MM.1S (cell line): ENCODE measurements around the gene RALGPS2.

Experiments used
- DNase-seq: peaks from one replicate; pipeline ENCODE4 v3.0.0-alpha.2; 2015
- H2AFZ ChIP-seq: fragments of 300-600 bp; sonication (generic); 2 replicates; pipeline ENCODE4 v1.6.0; 2016; ENCODE audit warnings: antibody characterized with exemption, low read length
- H3F3A ChIP-seq: fragments of 300-600 bp; sonication (generic); 2 replicates; pipeline ENCODE4 v1.6.1; 2016; ENCODE audit warnings: mild to moderate bottlenecking, antibody characterized with exemption, low read length, moderate library complexity, mixed read lengths; ENCODE audit not compliant: insufficient read depth
- H3K27ac ChIP-seq: fragments of 300-600 bp; sonication (generic); 2 replicates; pipeline ENCODE4 v1.5.1; 2016; ENCODE audit warnings: mild to moderate bottlenecking, low read length
- H3K27me3 ChIP-seq: fragments of 300-600 bp; sonication (generic); replicated peaks from 2 replicates; pipeline ENCODE4 v1.6.0; 2016; ENCODE audit warnings: low read length; ENCODE audit not compliant: insufficient read depth
- H3K36me3 ChIP-seq: fragments of 300-600 bp; sonication (generic); replicated peaks from 2 replicates; pipeline ENCODE4 v1.6.1; 2016; ENCODE audit warnings: mild to moderate bottlenecking, low read length, mixed read lengths; ENCODE audit not compliant: insufficient read depth
- H3K4me1 ChIP-seq: fragments of 300-600 bp; sonication (generic); 2 replicates; pipeline ENCODE4 v1.6.1; 2016; ENCODE audit warnings: low read length, mixed read lengths
- H3K4me2 ChIP-seq: fragments of 300-600 bp; sonication (generic); 2 replicates; pipeline ENCODE4 v1.6.0; 2016; ENCODE audit warnings: low read depth, low read length
- H3K4me3 ChIP-seq: fragments of 300-600 bp; sonication (generic); 2 replicates; pipeline ENCODE4 v1.5.1; 2016; ENCODE audit warnings: low read length, mixed read lengths
- H3K79me2 ChIP-seq: fragments of 300-600 bp; sonication (generic); 2 replicates; pipeline ENCODE4 v1.6.1; 2016; ENCODE audit warnings: mixed run types, low read length, mixed read lengths
- H3K9ac ChIP-seq: fragments of 300-600 bp; sonication (generic); 2 replicates; pipeline ENCODE4 v1.6.1; 2016; ENCODE audit warnings: low read length, mixed read lengths
- H3K9me2 ChIP-seq: fragments of 300-600 bp; sonication (generic); replicated peaks from 2 replicates; pipeline ENCODE4 v1.6.1; 2016; ENCODE audit warnings: mild to moderate bottlenecking, low read length, mixed read lengths; ENCODE audit not compliant: insufficient read depth
- H3K9me3 ChIP-seq: fragments of 300-600 bp; sonication (generic); replicated peaks from 2 replicates; pipeline ENCODE4 v1.6.1; 2016; ENCODE audit warnings: mild to moderate bottlenecking, low read length, mixed read lengths; ENCODE audit not compliant: insufficient read depth
- H4K20me1 ChIP-seq: fragments of 300-600 bp; sonication (generic); 2 replicates; pipeline ENCODE4 v1.6.1; 2016; ENCODE audit warnings: mild to moderate bottlenecking, low read length, moderate library complexity, mixed read lengths; ENCODE audit not compliant: insufficient read depth
- EZH2 ChIP-seq: fragments of 300-600 bp; sonication (generic); optimal IDR thresholded peaks from 2 replicates; pipeline ENCODE3; 2017; ENCODE audit warnings: low read depth, mild to moderate bottlenecking, antibody characterized with exemption, low read length, mixed read lengths
- EZH2phosphoT487 ChIP-seq: fragments of 300-600 bp; sonication (generic); IDR thresholded peaks from 2 replicates; pipeline ENCODE4 v1.6.1; 2018; ENCODE audit warnings: antibody characterized with exemption, low read length
- TF ChIP-seq, protein P1 (sequence below): fragments of 300-600 bp; sonication (generic); IDR thresholded peaks from 2 replicates; pipeline ENCODE4 v1.5.1; 2016; ENCODE audit warnings: antibody characterized with exemption, low read length, mixed read lengths

Gene RALGPS2

DNA sequence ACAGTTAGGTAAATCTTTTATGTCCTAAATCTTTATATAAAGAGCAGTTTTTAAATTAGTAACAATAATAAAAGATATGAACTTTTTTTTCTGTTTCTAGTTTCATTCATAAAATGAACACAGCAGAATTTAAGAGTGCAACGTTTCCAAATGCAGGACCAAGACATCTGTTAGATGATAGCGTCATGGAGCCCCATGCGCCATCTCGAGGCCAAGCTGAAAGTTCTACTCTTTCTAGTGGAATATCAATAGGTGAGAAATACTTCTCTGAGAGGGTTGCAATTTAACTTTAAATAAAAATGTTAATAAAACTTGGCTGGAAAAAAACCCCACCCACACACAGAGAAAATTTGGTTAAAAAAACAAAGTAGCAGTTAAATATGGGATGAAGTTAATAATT is 160.8 kb downstream of the RALGPS2 start:
- no peaks in the 10 kb centered on the region for H3K36me3 ChIP-seq
- H3K4me3 ChIP-seq: no peak overlapping the region
- H3K79me2 ChIP-seq: no peaks in the 10 kb centered on the region
- H2AFZ ChIP-seq: no peak overlapping the region
- no peaks in the 10 kb centered on the region for H3K9me2 ChIP-seq
- no peaks in the 10 kb centered on the region for H3F3A ChIP-seq
- no peaks in the 10 kb centered on the region for H3K9me3 ChIP-seq
- no peak overlapping the region for H3K9ac ChIP-seq
- no peaks in the 10 kb centered on the region for H3K4me1 ChIP-seq
- no peak overlapping the region for H3K27ac ChIP-seq
- H3K4me2 ChIP-seq: no peak overlapping the region
- no peaks in the 10 kb centered on the region for H4K20me1 ChIP-seq
- TF ChIP-seq EZH2phosphoT487 (no peak), EZH2 (no peak)
- TF ChIP-seq, protein P1, sequence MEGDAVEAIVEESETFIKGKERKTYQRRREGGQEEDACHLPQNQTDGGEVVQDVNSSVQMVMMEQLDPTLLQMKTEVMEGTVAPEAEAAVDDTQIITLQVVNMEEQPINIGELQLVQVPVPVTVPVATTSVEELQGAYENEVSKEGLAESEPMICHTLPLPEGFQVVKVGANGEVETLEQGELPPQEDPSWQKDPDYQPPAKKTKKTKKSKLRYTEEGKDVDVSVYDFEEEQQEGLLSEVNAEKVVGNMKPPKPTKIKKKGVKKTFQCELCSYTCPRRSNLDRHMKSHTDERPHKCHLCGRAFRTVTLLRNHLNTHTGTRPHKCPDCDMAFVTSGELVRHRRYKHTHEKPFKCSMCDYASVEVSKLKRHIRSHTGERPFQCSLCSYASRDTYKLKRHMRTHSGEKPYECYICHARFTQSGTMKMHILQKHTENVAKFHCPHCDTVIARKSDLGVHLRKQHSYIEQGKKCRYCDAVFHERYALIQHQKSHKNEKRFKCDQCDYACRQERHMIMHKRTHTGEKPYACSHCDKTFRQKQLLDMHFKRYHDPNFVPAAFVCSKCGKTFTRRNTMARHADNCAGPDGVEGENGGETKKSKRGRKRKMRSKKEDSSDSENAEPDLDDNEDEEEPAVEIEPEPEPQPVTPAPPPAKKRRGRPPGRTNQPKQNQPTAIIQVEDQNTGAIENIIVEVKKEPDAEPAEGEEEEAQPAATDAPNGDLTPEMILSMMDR: no peak
- DNase-seq: no peak
- no peaks in the 10 kb centered on the region for H3K27me3 ChIP-seq

DNA sequence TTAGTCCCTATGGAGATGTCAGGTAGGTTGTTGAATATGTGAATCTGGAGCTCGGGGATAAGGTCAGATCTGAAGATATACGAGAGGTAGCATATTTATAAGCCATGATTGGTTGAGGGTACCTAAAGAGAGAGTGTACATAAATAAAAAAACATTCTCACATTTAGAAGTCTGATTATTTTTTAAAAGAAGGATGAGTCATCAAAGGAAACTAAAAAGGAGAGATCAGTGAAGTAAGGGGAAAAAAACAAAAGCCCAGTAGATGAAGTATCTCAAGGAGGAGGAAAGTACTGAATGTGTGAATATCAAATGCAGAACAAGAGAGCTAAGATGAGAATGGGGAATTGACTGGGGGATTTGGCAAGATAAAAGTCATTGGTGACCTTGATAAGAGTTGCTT is 161.5 kb downstream of the RALGPS2 start:
- no peak for TF ChIP-seq EZH2
- no peak for TF ChIP-seq EZH2phosphoT487
- TF ChIP-seq, protein P1: no peak
- Histone ChIP-seq H3K36me3 (no peaks in the 10 kb centered on the region), H2AFZ (no peak overlapping the region), H3K27ac (no peak overlapping the region), H3K4me3 (no peak overlapping the region), H3F3A (no peaks in the 10 kb centered on the region), H3K9me3 (no peaks in the 10 kb centered on the region), H4K20me1 (no peaks in the 10 kb centered on the region), H3K4me1 (no peaks in the 10 kb centered on the region), H3K9me2 (no peaks in the 10 kb centered on the region), H3K4me2 (no peak overlapping the region), H3K27me3 (no peaks in the 10 kb centered on the region), H3K9ac (no peak overlapping the region), H3K79me2 (no peaks in the 10 kb centered on the region)
- no peak for DNase-seq

DNA sequence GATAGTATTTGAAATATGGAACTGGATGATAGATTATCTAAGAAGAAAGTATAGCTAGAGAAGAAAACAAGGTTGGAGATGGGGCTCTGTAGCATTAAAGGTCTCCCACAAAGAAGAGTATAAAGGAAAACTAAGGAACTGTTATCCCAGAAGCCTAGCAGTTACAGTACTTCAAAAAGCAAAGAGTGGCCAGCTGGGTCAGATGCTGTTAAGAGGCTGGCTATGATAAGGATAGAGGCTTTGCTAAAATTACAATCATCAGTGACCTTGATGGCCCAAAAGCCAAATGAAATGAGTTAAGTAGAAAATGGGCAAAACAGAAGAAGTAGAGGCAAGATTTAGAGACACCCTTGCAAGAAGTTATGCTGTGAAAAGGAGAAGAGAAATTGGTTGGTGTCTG is 170.9 kb downstream of the RALGPS2 start:
- Histone ChIP-seq H3K9me2 (no peaks in the 10 kb centered on the region), H3F3A (no peaks in the 10 kb centered on the region), H3K4me2 (no peak overlapping the region), H3K27ac (no peak overlapping the region), H3K9ac (no peak overlapping the region), H3K4me1 (0 out of 2 replicates have a peak, but pooled peaks cover 4% of the 10 kb centered on the region), H3K9me3 (no peaks in the 10 kb centered on the region), H3K36me3 (no peaks in the 10 kb centered on the region), H3K27me3 (no peaks in the 10 kb centered on the region), H2AFZ (no peak overlapping the region), H4K20me1 (no peaks in the 10 kb centered on the region), H3K79me2 (no peaks in the 10 kb centered on the region), H3K4me3 (no peak overlapping the region)
- TF ChIP-seq EZH2phosphoT487: no peak
- TF ChIP-seq EZH2: no peak
- TF ChIP-seq, protein P1: no peak
- no peak for DNase-seq

GRCh38 chr1:178898401-178898800 is 173.4 kb downstream of the RALGPS2 start:
- no peaks in the 10 kb centered on the region for H3K79me2 ChIP-seq
- no peak overlapping the region for H3K27ac ChIP-seq
- H3F3A ChIP-seq: no peaks in the 10 kb centered on the region
- 0 out of 2 replicates have a peak, but pooled peaks cover 4% of the 10 kb centered on the region for H3K4me1 ChIP-seq
- H3K4me3 ChIP-seq: no peak overlapping the region
- no peak overlapping the region for H3K9ac ChIP-seq
- no peaks in the 10 kb centered on the region for H4K20me1 ChIP-seq
- no peak overlapping the region for H3K4me2 ChIP-seq
- H2AFZ ChIP-seq: no peak overlapping the region
- no peaks in the 10 kb centered on the region for H3K9me2 ChIP-seq
- H3K27me3 ChIP-seq: no peaks in the 10 kb centered on the region
- no peak for DNase-seq
- no peaks in the 10 kb centered on the region for H3K9me3 ChIP-seq
- no peaks in the 10 kb centered on the region for H3K36me3 ChIP-seq
- TF ChIP-seq, protein P1: no peak
- TF ChIP-seq EZH2phosphoT487 (no peak), EZH2 (no peak)
